Common myeloid progenitor, CD34-positive (primary cell): ENCODE measurements around the gene ATG13.

ENCODE experiments used
- CTCF ChIA-PET: fragments of 350-600 bp; sonication (Branson Sonifier 250); formaldehyde crosslinking; loops from one replicate; lab custom pipeline; 2021; ENCODE audit warnings: antibody characterized with exemption; lab: Charles Lee
- POLR2A ChIA-PET: fragments of 350-600 bp; sonication (Branson Sonifier 250); formaldehyde crosslinking; loops from one replicate; lab custom pipeline; 2021; ENCODE audit warnings: antibody characterized with exemption; lab: Charles Lee
- DNase-seq, 3 donors: peaks; one replicate each; pipeline versions ENCODE4 v3.0.0 to v3.0.0-alpha.2; 2013
- H3K27ac ChIP-seq, 2 experiments: 1 replicate in 1 of 2; 2 replicates in 1 of 2; pipeline ENCODE4 v1.7.0; 2013; ENCODE audit warnings: inconsistent platforms in 2 of 2, low read length in 2 of 2, mild to moderate bottlenecking in 2 of 2, low read depth in 1 of 2, moderate library complexity in 1 of 2; ENCODE audit not compliant: severe bottlenecking in 2 of 2, insufficient read depth in 1 of 2, poor library complexity in 1 of 2
- H3K27me3 ChIP-seq, 5 experiments: replicated peaks in 2 of 5; 1 replicate in 3 of 5; 2 replicates in 2 of 5; pipeline versions ENCODE4 v1.6.1 to v1.7.0; 2013; ENCODE audit warnings: low read length in 4 of 5, mild to moderate bottlenecking in 2 of 5, moderate library complexity in 2 of 5, inconsistent platforms in 1 of 5; ENCODE audit not compliant: insufficient read depth in 5 of 5, control insufficient read depth in 4 of 5
- H3K36me3 ChIP-seq, 4 experiments: 1 replicate in 2 of 4; 2 replicates in 2 of 4; pipeline versions ENCODE4 v1.6.1 to v1.7.0; 2013; ENCODE audit warnings: low read length in 3 of 4, control low read depth in 1 of 4, mild to moderate bottlenecking in 1 of 4; ENCODE audit not compliant: control insufficient read depth in 4 of 4, insufficient read depth in 4 of 4
- H3K4me1 ChIP-seq, 4 experiments: 1 replicate in 3 of 4; 2 replicates in 1 of 4; pipeline versions ENCODE4 v1.6.1 to v1.7.1; 2013; ENCODE audit warnings: low read length in 3 of 4, mild to moderate bottlenecking in 3 of 4, control low read depth in 1 of 4, inconsistent platforms in 1 of 4, moderate library complexity in 1 of 4; ENCODE audit not compliant: control insufficient read depth in 4 of 4, insufficient read depth in 4 of 4; ENCODE audit errors: control extremely low read depth in 1 of 4
- H3K4me3 ChIP-seq, 7 experiments: 1 replicate in 4 of 7; 2 replicates in 3 of 7; pipeline versions ENCODE4 v1.5.1 to v1.7.0; 2013; ENCODE audit warnings: mild to moderate bottlenecking in 7 of 7, low read length in 6 of 7, moderate library complexity in 6 of 7, inconsistent platforms in 2 of 7, low read depth in 2 of 7, control low read depth in 1 of 7; ENCODE audit not compliant: insufficient read depth in 4 of 7, control insufficient read depth in 1 of 7; ENCODE audit errors: extremely low read depth in 1 of 7
- H3K9me3 ChIP-seq, 5 experiments: 1 replicate in 4 of 5; 2 replicates in 1 of 5; pipeline versions ENCODE4 v1.6.1 to v1.7.1; 2013; ENCODE audit warnings: low read length in 4 of 5, mild to moderate bottlenecking in 2 of 5, inconsistent platforms in 1 of 5, low read depth in 1 of 5, moderate library complexity in 1 of 5; ENCODE audit not compliant: control insufficient read depth in 4 of 5, insufficient read depth in 2 of 5; ENCODE audit errors: control extremely low read depth in 1 of 5
- WGBS: methylation state at CpG from one replicate; pipeline ENCODE4 v1.1.5; 2013; ENCODE audit not compliant: insufficient coverage; 5-methylcytosine and 5-hydroxymethylcytosine counted together

Gene ATG13

GRCh38 chr11:46718155-46719019, 101.0 kb downstream of the ATG13 start:
- 95% methylated on average over 5 of the region's 11 CpGs for WGBS
- DNase-seq = no peak
- ChIA-PET CTCF (no interaction called here), POLR2A (no interaction called here)
- no peak overlapping the region for H3K27ac ChIP-seq
- peaks cover 0 to 3% (median 0%) of the 10 kb centered on the region in 4 experiments for H3K4me1 ChIP-seq
- no peaks in the 10 kb centered on the region for H3K27me3 ChIP-seq
- H3K4me3 ChIP-seq = no peak overlapping the region
- no peaks in the 10 kb centered on the region for H3K9me3 ChIP-seq
- H3K36me3 ChIP-seq = no peaks in the 10 kb centered on the region

- no peak within 1 kb of the TSS for H3K4me3 ChIP-seq
- CTCF ChIA-PET = no interaction called here
- WGBS = 100% methylated on average over 7 of the region's 7 CpGs
- H3K4me1 ChIP-seq = peaks cover 0 to 3% (median 0%) of the 10 kb centered on the region in 4 experiments
- H3K9me3 ChIP-seq = no peaks in the 10 kb centered on the region
- DNase-seq = no peak
- H3K36me3 ChIP-seq = no peaks in the 10 kb centered on the region
- POLR2A ChIA-PET = no interaction called here
- H3K27ac ChIP-seq = no peak within 1 kb of the TSS
- no peaks in the 10 kb centered on the region for H3K27me3 ChIP-seq
Measured at GRCh38 chr11:46719048-46719542, 101.7 kb downstream of the ATG13 start, which contains the start of gene F2. F2 (plus strand) TSS chr11:46719213; CDS start chr11:46719236, 23 bp downstream.

- H3K4me1 ChIP-seq = peaks cover 0 to 3% (median 0%) of the 10 kb centered on the region in 4 experiments
- 94% methylated on average over 24 of the region's 25 CpGs for WGBS
- H3K9me3 ChIP-seq = no peaks in the 10 kb centered on the region
- POLR2A ChIA-PET = no interaction called here
- H3K4me3 ChIP-seq = no peak overlapping the region
- H3K36me3 ChIP-seq = no peaks in the 10 kb centered on the region
- DNase-seq = no peak
- H3K27me3 ChIP-seq = no peaks in the 10 kb centered on the region
- H3K27ac ChIP-seq = no peak overlapping the region
- CTCF ChIA-PET = no interaction called here
Measured at GRCh38 chr11:46719543-46720218, 102.3 kb downstream of the ATG13 start.

DNA sequence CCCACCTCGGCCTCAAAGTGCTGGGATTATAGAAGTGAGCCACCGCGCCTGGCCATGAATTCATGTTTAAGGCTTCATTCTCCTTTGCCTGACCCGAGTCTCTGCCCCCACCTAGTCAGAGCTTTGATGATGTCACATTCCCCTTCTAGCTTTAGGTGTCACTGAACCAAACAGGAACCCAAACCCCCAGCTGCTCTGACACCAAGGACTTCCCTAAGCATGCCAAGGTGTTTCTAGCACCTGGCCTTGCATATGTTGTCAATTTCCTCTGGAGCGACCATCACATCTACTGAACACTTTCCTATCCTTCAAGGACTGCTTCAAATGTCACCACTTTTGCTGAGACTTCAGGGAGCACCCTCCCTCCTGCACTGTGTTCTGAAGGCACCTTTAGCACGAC, 103.9 kb downstream of the ATG13 start:
- H3K27ac ChIP-seq = no peak overlapping the region
- DNase-seq = peak in 2 of 3 donors; percentile 10 to 23
- H3K9me3 ChIP-seq = no peaks in the 10 kb centered on the region
- H3K4me3 ChIP-seq = no peak overlapping the region
- POLR2A ChIA-PET = no interaction called here
- H3K27me3 ChIP-seq = no peaks in the 10 kb centered on the region
- 88% methylated on average over 6 of the region's 6 CpGs for WGBS
- peaks cover 0 to 3% (median 0%) of the 10 kb centered on the region in 4 experiments for H3K4me1 ChIP-seq
- CTCF ChIA-PET = no interaction called here
- no peaks in the 10 kb centered on the region for H3K36me3 ChIP-seq

- no peaks in the 10 kb centered on the region for H3K9me3 ChIP-seq
- DNase-seq = no peak
- no peaks in the 10 kb centered on the region for H3K27me3 ChIP-seq
- H3K36me3 ChIP-seq = no peaks in the 10 kb centered on the region
- H3K27ac ChIP-seq = no peak overlapping the region
- H3K4me3 ChIP-seq = no peak overlapping the region
- POLR2A ChIA-PET = interaction anchor here (0.5 kb wide), 1 partner anchor 38 kb away, joined by 3 read pairs; no protein-coding TSS in a partner anchor
- H3K4me1 ChIP-seq = peaks cover 0 to 3% (median 0%) of the 10 kb centered on the region in 4 experiments
- 98% methylated on average over 11 of the region's 11 CpGs for WGBS
- CTCF ChIA-PET = interaction anchor here (0.6 kb wide), 1 partner anchor 13 kb away, joined by 3 read pairs; no protein-coding TSS in a partner anchor
Measured at GRCh38 chr11:46722566-46723358, 105.4 kb downstream of the ATG13 start.

DNA sequence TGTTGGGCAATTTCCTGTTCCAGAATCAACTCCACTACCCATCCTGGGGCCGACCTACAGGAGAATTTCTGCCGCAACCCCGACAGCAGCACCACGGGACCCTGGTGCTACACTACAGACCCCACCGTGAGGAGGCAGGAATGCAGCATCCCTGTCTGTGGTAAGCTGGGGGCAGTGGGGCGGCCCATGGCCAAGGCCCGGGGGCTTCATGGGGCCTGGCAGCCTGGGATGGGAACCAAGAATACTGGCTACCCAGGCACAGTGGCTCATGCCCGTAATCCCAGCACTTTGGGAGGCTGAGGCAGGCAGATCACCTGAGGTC, 106.0 kb downstream of the ATG13 start:
- no peak for DNase-seq
- Histone ChIP-seq H3K27ac (no peak overlapping the region), H3K4me1 (no peaks in the 10 kb centered on the region), H3K4me3 (no peak overlapping the region), H3K9me3 (no peaks in the 10 kb centered on the region), H3K27me3 (no peaks in the 10 kb centered on the region), H3K36me3 (no peaks in the 10 kb centered on the region)
- POLR2A ChIA-PET = interaction anchor here (0.5 kb wide), 1 partner anchor 38 kb away, joined by 3 read pairs; no protein-coding TSS in a partner anchor
- 89% methylated on average over 8 of the region's 8 CpGs for WGBS
- CTCF ChIA-PET = no interaction called here
